Central memory CD8-positive, alpha-beta T cell (primary cell): Measurements from ENCODE around the gene HLCS.

Experiments
- ATAC-seq: fragments of 150-1000 bp; cut with Tn5 transposase; replicated peaks from 2 replicates; pipeline ENCODE4 v1.10.0; 2022; ENCODE audit warnings: mild to moderate bottlenecking, moderate FRiP score, moderate number of reproducible peaks; ENCODE audit not compliant: poor library complexity, severe bottlenecking; ENCODE audit errors: extremely low read depth
- DNase-seq, 2 donors: peaks; one replicate each; pipeline ENCODE4 v3.0.0; 2021; ENCODE audit warnings: low spot score in 2 of 2
- H3K27ac Mint-ChIP-seq: one replicate; pipeline ENCODE4 v1.8.0; 2022; ENCODE audit warnings: low read depth, mild to moderate bottlenecking, moderate library complexity, mixed read lengths
- H3K27me3 Mint-ChIP-seq: one replicate; pipeline ENCODE4 v1.8.0; 2022; ENCODE audit warnings: mixed read lengths
- H3K36me3 Mint-ChIP-seq: one replicate; pipeline ENCODE4 v1.8.0; 2022; ENCODE audit warnings: mild to moderate bottlenecking, moderate library complexity, mixed read lengths; ENCODE audit not compliant: insufficient read depth
- H3K4me1 Mint-ChIP-seq: one replicate; pipeline ENCODE4 v1.8.0; 2022; ENCODE audit warnings: mixed read lengths
- H3K4me3 Mint-ChIP-seq: one replicate; pipeline ENCODE4 v1.8.0; 2022; ENCODE audit warnings: mild to moderate bottlenecking, moderate library complexity, mixed read lengths
- H3K9me3 Mint-ChIP-seq: one replicate; pipeline ENCODE4 v1.8.0; 2022; ENCODE audit warnings: mixed read lengths

HLCS gene

DNA sequence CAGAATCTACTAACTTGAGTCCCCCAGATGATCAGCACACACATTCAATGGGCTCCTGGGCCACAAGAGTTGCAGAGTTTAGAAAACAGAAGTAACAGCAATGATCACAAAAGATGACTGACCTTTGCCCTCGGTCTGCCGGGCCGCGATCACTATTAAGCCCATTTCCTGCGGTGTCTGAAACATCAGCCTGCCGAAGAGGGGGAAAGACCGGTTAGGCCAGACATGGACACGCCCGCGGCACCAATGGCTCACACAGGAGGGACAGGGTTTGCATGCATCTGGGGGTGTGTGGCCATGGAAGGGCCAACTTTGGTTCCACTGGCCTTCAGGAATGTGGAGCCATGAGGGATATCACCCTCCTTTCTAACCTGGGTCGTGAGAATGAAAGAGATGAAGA lies 199.4 kb downstream of the HLCS start:
- peaks cover 2% of the 10 kb centered on the region for H3K36me3 Mint-ChIP-seq
- H3K4me3 Mint-ChIP-seq: no peak overlapping the region
- DNase-seq (no peak), ATAC-seq (no peak)
- no peaks in the 10 kb centered on the region for H3K27me3 Mint-ChIP-seq
- H3K4me1 Mint-ChIP-seq: peaks cover 5% of the 10 kb centered on the region
- no peaks in the 10 kb centered on the region for H3K9me3 Mint-ChIP-seq
- no peak overlapping the region for H3K27ac Mint-ChIP-seq

DNA sequence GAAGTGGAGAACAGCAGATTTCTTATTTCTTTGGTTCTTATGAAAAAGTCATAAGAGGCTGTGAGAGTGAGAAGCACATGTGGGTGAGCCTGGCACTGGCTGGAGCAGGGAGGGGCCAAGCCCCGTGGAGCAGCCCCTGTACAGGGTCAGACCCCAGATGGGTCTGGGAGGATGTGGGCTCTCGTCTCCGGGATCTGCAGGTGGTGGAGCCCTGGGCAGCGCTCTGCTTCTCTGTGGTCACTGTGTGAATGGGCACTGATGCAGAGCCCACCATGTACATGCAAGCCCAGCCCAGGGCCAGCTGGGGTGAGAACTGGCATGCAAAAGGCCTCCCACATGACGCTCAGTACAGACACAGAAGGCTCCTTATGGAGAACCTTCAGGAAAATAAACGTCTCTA lies 200.0 kb downstream of the HLCS start:
- peaks cover 2% of the 10 kb centered on the region for H3K36me3 Mint-ChIP-seq
- peaks cover 5% of the 10 kb centered on the region for H3K4me1 Mint-ChIP-seq
- ATAC-seq (no peak), DNase-seq (no peak)
- H3K9me3 Mint-ChIP-seq: no peaks in the 10 kb centered on the region
- H3K27me3 Mint-ChIP-seq: no peaks in the 10 kb centered on the region
- no peak overlapping the region for H3K4me3 Mint-ChIP-seq
- H3K27ac Mint-ChIP-seq: no peak overlapping the region

DNA sequence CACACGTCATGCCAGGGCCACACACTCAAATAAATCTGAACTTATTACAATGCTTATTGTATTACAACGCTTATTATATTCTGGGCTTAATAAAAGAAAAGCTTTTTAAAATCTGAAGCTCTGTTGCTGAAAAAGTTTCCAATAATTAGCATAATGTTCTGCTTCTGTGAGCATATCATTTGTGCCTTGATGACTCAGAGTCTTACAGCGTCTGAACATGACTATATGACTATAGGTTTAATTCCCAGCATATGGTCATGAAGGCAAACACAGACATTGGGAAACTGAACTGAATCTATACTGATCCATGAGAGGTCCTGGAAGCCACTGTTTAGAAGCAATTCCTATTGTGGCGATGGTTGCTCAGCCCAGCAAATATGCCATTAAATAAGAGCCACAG lies 201.2 kb downstream of the HLCS start:
- H3K9me3 Mint-ChIP-seq: no peaks in the 10 kb centered on the region
- H3K27me3 Mint-ChIP-seq: no peaks in the 10 kb centered on the region
- no peak overlapping the region for H3K27ac Mint-ChIP-seq
- ATAC-seq (no peak), DNase-seq (no peak)
- H3K4me3 Mint-ChIP-seq: no peak overlapping the region
- H3K36me3 Mint-ChIP-seq: peaks cover 2% of the 10 kb centered on the region
- H3K4me1 Mint-ChIP-seq: peaks cover 5% of the 10 kb centered on the region

GRCh38 chr21:36763305-36763704 lies 203.2 kb downstream of the HLCS start:
- no peak overlapping the region for H3K27ac Mint-ChIP-seq
- ATAC-seq: no peak
- H3K36me3 Mint-ChIP-seq: peaks cover 2% of the 10 kb centered on the region
- no peak for DNase-seq
- no peaks in the 10 kb centered on the region for H3K9me3 Mint-ChIP-seq
- no peak overlapping the region for H3K4me3 Mint-ChIP-seq
- no peaks in the 10 kb centered on the region for H3K27me3 Mint-ChIP-seq
- H3K4me1 Mint-ChIP-seq: peaks cover 5% of the 10 kb centered on the region

- no peak overlapping the region for H3K4me3 Mint-ChIP-seq
- no peak overlapping the region for H3K27ac Mint-ChIP-seq
- peaks cover 6% of the 10 kb centered on the region for H3K36me3 Mint-ChIP-seq
- peaks cover 5% of the 10 kb centered on the region for H3K4me1 Mint-ChIP-seq
- ATAC-seq (no peak), DNase-seq (no peak)
- H3K27me3 Mint-ChIP-seq: no peaks in the 10 kb centered on the region
- H3K9me3 Mint-ChIP-seq: no peaks in the 10 kb centered on the region
Observed at GRCh38 chr21:36762642-36763041, 203.8 kb downstream of the HLCS start.

DNA sequence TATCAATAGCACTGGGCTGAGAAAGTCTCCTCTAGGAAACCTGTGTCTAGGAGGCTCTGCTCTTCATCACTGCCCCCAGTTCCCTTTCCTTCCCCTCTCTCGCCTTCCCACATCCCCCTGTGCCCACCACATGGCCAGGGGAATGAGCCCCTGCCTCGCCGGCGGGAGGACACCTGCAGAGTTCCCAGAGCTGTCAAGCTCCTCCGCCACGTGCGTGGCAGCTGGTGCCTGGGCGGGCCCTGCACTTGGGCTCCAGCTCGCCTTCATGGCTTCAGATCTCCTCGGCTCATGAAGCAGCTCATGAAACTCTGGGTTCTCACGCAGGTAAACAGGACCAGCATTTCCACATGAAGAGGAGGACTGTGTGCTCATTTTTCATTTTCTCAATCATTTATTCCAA lies 204.8 kb downstream of the HLCS start:
- H3K4me3 Mint-ChIP-seq: no peak overlapping the region
- no peak for DNase-seq
- H3K27ac Mint-ChIP-seq: no peak overlapping the region
- ATAC-seq: no peak
- H3K4me1 Mint-ChIP-seq: no peaks in the 10 kb centered on the region
- H3K36me3 Mint-ChIP-seq: peaks cover 6% of the 10 kb centered on the region
- no peaks in the 10 kb centered on the region for H3K9me3 Mint-ChIP-seq
- no peaks in the 10 kb centered on the region for H3K27me3 Mint-ChIP-seq

GRCh38 chr21:36759348-36760083 lies 207.0 kb downstream of the HLCS start:
- no peak overlapping the region for H3K27ac Mint-ChIP-seq
- no peak overlapping the region for H3K4me3 Mint-ChIP-seq
- no peak for DNase-seq
- no peaks in the 10 kb centered on the region for H3K4me1 Mint-ChIP-seq
- H3K36me3 Mint-ChIP-seq: peaks cover 18% of the 10 kb centered on the region
- ATAC-seq: no peak
- H3K27me3 Mint-ChIP-seq: no peaks in the 10 kb centered on the region
- H3K9me3 Mint-ChIP-seq: no peaks in the 10 kb centered on the region

- Mint-ChIP-seq H3K9me3 (no peaks in the 10 kb centered on the region), H3K36me3 (peaks cover 29% of the 10 kb centered on the region), H3K27ac (no peak overlapping the region), H3K4me1 (no peaks in the 10 kb centered on the region), H3K4me3 (no peak overlapping the region), H3K27me3 (no peaks in the 10 kb centered on the region)
- ATAC-seq (no peak), DNase-seq (no peak)
Observed at GRCh38 chr21:36757196-36757595, 209.3 kb downstream of the HLCS start.

DNA sequence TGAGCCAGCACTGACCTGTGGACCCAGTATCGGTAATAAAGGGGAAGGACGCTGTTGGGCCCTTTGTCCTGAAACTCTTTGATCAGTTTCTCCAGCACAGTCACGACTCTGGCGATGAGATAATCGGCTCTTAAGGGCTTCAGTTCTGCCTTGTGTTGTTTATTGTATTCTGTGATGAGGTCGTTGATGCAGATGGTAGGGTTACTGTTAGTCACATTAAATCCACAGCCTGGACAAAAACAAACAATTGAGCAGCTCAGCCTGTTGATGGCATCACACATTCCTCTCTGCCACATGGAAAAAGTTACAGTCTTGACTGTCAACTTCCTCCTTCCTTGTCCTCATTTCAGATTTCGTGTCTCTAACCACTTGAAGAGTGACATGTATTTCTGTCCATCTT lies 209.9 kb downstream of the HLCS start:
- DNase-seq (no peak), ATAC-seq (no peak)
- H3K4me3 Mint-ChIP-seq: no peak overlapping the region
- no peaks in the 10 kb centered on the region for H3K27me3 Mint-ChIP-seq
- peaks cover 29% of the 10 kb centered on the region for H3K36me3 Mint-ChIP-seq
- no peaks in the 10 kb centered on the region for H3K9me3 Mint-ChIP-seq
- H3K4me1 Mint-ChIP-seq: no peaks in the 10 kb centered on the region
- H3K27ac Mint-ChIP-seq: no peak overlapping the region

GRCh38 chr21:36754241-36754898 lies 212.1 kb downstream of the HLCS start:
- Mint-ChIP-seq H3K36me3 (peaks cover 33% of the 10 kb centered on the region), H3K27me3 (peaks cover 12% of the 10 kb centered on the region), H3K9me3 (no peaks in the 10 kb centered on the region), H3K27ac (no peak overlapping the region), H3K4me3 (no peak overlapping the region), H3K4me1 (no peaks in the 10 kb centered on the region)
- DNase-seq (no peak), ATAC-seq (no peak)

DNA sequence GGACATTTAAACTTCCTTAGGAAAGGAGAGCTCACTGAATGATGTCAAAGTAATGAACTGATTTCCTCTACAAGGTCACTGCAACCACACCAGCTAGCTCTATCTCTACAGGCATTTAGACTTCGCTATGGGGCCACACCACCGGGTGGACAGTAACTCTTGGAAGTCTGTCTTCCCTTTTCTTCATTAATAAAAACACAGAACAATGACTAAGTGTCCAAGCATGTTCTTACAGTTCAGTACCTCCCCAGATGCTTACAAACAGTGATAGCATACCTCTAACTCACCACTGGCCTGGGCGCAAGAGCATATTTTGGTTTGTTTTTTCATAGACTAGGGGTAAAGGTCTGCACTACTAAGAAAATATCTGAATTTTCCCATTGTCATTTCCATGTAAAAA lies 212.9 kb downstream of the HLCS start:
- ATAC-seq (no peak), DNase-seq (no peak)
- Mint-ChIP-seq H3K27ac (no peak overlapping the region), H3K4me1 (peaks cover 3% of the 10 kb centered on the region), H3K9me3 (no peaks in the 10 kb centered on the region), H3K27me3 (peaks cover 21% of the 10 kb centered on the region), H3K36me3 (peaks cover 33% of the 10 kb centered on the region), H3K4me3 (no peak overlapping the region)

DNA sequence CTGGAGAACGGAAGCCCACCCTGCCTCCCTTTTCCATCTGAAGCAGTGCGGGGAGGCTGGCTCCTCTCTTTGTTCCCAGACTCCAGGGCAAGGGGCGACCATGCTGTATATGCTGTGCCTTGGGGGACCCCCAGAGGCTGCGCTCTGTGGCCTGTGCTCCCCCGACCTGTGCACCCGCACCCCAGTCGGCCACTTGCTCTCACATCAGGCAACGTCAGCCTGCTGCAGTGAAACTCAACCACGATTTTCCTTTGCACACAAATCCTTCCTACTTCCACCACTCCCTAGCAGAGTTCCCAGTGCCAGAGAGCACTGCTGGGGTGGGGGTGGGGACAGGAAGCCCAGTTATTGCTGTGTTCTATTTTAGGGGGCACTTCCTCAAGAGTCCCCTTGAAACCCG lies 215.1 kb downstream of the HLCS start:
- ATAC-seq: no peak
- Mint-ChIP-seq H3K4me1 (peaks cover 6% of the 10 kb centered on the region), H3K36me3 (peaks cover 26% of the 10 kb centered on the region), H3K9me3 (no peaks in the 10 kb centered on the region), H3K27me3 (peaks cover 35% of the 10 kb centered on the region), H3K4me3 (no peak overlapping the region), H3K27ac (no peak overlapping the region)
- no peak for DNase-seq

- Mint-ChIP-seq H3K4me3 (no peak overlapping the region), H3K36me3 (peaks cover 20% of the 10 kb centered on the region), H3K9me3 (no peaks in the 10 kb centered on the region), H3K4me1 (peaks cover 6% of the 10 kb centered on the region), H3K27me3 (peaks cover 43% of the 10 kb centered on the region), H3K27ac (no peak overlapping the region)
- ATAC-seq (no peak), DNase-seq (no peak)
Observed at GRCh38 chr21:36750576-36750959, 215.9 kb downstream of the HLCS start.
